HG02678 (cell line): ENCODE data around the gene PRND.
"Not testable (repeated sequence)": the region's sequence is repeated elsewhere in the genome, so short reads cannot be mapped to it uniquely, and the experiment has no call there.

Experiments
- ATAC-seq: cut with Tn5 transposase; IDR thresholded peaks from one replicate; pipeline ENCODE4 v1.9.1; 2021; ENCODE audit warnings: mild to moderate bottlenecking, moderate library complexity; ENCODE audit not compliant: unreplicated experiment

Gene PRND

DNA sequence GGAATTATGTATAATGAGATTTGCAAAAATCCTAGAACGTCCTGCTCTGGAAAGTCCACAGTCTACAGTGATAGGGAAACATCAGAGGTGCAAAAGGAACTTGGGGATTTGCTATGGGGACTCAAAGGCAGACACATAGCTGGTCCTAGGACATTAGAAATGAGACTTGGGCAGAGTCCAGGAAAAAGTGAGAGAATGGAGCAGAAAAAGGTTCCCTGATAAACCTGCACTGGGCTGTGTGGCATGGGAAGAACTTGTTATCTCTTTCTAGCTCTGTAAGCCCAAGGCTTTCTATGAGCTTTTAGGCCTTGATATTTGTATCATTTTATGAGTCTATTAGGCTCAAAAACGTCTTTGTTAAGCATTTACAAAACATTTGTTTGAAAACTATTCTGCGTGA lies 15.2 kb downstream of the PRND start:
- ATAC-seq: no peak

DNA sequence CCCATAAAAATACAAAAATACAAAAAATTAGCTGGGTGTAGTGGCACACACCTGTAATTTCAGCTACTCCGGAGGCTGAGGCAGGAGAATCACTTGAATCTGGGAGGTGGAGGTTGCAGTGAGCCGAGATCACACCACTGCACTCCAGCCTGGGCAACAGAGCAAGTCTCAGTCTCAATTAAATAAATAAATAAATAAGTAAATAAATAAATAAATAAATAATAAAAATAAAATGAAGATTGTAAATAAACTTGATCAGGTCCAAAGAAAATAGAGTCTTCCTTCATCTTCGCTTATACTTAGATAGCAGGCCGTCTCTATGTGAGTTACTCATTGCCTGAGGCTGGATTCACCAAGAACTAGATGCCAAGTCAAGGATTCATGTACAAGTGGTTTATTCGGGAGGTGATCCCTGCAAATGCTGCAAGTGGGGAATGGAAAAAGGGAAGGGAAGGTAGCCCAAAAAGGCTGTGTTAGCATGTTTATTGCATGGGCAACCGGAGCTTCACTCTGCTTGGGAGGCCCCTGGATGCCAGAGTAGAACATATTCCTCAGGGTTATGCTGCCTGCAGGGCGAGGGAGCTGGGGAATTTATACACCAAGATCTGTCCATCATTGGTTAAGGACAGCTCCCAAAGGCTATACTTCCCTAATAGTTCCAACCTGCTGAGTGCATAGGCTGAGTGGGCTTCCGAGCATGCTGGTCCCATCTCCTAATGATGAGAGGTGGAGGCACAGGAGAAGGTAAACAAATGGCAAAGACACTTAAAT lies 16.3 kb downstream of the PRND start:
- no peak for ATAC-seq

DNA sequence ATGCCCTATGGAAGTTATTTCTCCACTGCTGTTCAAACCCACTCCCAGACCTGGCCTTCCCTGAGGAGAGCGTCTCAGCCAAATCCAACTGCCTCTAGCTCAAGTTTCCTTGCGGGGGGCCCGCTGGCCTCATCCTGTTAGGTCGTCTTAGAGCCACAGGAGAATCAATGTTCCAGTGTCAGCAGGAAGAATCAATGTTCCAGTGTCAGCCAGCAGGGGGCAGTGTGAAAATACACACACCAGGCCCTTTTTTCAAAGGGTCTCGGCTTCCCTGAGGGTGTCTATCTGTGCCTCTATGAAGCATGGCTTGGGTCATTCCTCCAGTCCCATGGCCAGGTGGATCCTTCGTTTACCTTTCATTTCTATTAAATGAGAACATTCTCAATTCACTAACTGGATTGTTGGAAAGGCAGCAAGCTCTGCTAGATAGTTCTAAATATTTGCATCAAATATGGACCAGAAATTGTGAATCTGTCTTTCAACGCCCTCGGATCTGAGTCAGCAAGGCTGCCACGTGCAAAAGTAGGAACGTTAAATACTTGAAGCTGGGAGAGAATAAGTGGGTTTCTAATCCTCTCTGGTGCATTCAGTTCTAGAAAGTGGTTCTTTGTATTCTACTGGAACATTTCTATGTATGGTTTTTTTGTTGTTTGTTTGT lies 19.2 kb downstream of the PRND start:
- ATAC-seq: peak; percentile 50

- no peak for ATAC-seq
These were observed 27.1 kb downstream of the PRND start for GRCh38 chr20:4748847-4749246.

GRCh38 chr20:4749326-4749725 lies 27.6 kb downstream of the PRND start:
- ATAC-seq: no peak

DNA sequence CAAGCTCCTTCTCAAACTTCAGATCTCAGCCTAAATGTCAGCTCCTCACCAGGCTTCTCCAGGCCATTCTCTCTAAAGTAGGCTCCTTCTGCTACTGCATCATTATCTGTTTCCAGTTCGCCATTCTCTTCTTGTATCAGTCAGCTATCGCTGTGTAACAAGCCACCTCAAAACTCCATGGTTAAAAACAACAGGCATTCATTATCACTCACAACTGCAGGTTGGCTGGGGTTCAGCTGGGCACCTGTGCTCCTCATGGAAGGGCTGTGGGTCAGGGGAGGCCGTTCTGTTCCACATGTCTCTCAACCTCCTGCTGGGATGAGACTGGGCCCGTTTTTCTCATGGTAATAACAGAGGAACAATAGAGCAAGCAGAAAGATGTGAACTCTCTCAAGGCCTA lies 28.7 kb downstream of the PRND start:
- ATAC-seq: no peak

GRCh38 chr20:4759100-4759884 lies 37.6 kb downstream of the PRND start:
- ATAC-seq: not testable (repeated sequence)

DNA sequence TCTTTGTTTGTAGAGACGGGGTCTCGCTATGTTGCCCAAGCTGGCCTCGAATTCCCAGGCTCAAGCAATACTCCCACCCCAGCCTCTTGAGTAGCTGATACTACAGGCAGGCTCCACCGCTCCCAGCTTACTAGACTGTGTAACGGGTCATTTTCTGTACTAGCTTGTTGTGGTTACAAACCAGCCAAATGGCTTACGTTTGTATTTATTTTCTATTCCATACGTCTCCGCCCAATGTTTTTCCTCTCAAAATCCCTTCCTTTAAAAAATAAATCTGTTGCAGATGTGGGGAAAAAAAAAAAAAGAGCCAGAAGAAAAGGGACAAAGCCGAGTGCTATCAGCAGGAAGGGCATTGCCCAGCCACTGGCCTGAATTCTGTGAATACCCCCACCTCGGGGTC lies 41.6 kb downstream of the PRND start:
- ATAC-seq: no peak

- ATAC-seq: no peak
These were observed 42.2 kb downstream of the PRND start for GRCh38 chr20:4763723-4764510.

- no peak for ATAC-seq
These were observed 43.1 kb downstream of the PRND start for GRCh38 chr20:4764805-4765204.

GRCh38 chr20:4765681-4766080 lies 44.0 kb downstream of the PRND start:
- no peak for ATAC-seq

- no peak for ATAC-seq
These were observed 44.9 kb downstream of the PRND start for GRCh38 chr20:4766631-4767030.

GRCh38 chr20:4767084-4767483 lies 45.4 kb downstream of the PRND start:
- ATAC-seq: no peak

GRCh38 chr20:4769328-4769727 lies 47.6 kb downstream of the PRND start:
- no peak for ATAC-seq

DNA sequence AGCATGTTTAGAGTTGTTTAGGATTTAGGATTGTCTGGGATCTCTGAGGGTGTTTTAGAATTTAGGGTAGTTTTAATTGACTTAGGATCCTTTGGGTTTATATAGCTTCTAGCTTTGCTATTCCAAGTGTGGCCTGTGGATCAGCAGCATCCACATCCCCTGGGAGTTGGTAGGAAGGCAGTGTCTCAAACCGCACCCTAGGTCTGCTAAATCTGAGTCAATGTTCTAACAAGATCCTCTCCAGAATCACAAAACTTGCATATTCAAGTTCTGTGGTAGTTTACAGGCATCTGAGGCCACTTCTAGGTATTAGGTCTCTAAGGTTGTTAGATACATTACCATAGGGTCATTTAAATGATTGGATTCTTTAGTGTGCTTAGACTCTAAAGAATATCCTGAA lies 48.3 kb downstream of the PRND start:
- ATAC-seq: no peak

DNA sequence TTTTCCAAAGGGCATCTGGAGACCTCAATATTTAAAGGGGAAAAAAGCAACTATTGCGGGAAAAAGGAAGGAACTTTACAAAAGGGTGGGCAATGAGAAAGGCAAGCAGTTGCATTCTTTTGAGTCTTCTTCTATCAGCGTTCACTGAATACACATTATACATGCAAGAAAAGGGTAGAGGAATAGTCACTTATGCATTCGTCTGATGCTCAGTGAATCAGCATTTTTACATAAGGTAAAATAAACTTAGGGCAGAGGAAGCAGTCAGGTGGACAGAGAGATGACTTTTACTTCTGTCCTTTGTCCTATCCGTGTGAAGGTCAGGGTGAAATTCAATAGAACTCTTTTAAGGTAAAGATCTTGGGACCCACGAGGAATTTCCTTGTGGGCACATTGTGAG lies 49.3 kb downstream of the PRND start:
- ATAC-seq: no peak

GRCh38 chr20:4772132-4772531 lies 50.4 kb downstream of the PRND start:
- no peak for ATAC-seq

- not testable (repeated sequence) for ATAC-seq
These were observed 51.3 kb downstream of the PRND start for GRCh38 chr20:4773014-4773413.

- ATAC-seq: no peak
These were observed 52.0 kb downstream of the PRND start for GRCh38 chr20:4773736-4774135.

- ATAC-seq: no peak
These were observed 52.5 kb downstream of the PRND start for GRCh38 chr20:4774207-4774606.
